Muscle of leg (tissue), 11 donors: ENCODE measurements around the gene TUBE1. TPM values are rescaled to one million over a fixed set of nuclear protein-coding genes. Genes with fewer than 3 reads are reported as not detected.
"Not testable (repeated sequence)": the region's sequence is repeated elsewhere in the genome, so short reads cannot be mapped to it uniquely, and the experiment has no call there.

Experiments used
- DNase-seq: peaks from one replicate; pipeline ENCODE4 v3.0.0; 2013
- H3K27ac ChIP-seq: one replicate; pipeline ENCODE4 v1.5.1; 2013; ENCODE audit warnings: mild to moderate bottlenecking, low read length, control low read depth
- H3K27me3 ChIP-seq: one replicate; pipeline ENCODE4 v1.6.1; 2013; ENCODE audit warnings: low read length; ENCODE audit not compliant: control insufficient read depth, insufficient read depth
- H3K36me3 ChIP-seq: one replicate; pipeline ENCODE4 v1.6.1; 2013; ENCODE audit warnings: low read length; ENCODE audit not compliant: control insufficient read depth, insufficient read depth
- H3K4me1 ChIP-seq: one replicate; pipeline ENCODE4 v1.6.1; 2013; ENCODE audit warnings: low read length; ENCODE audit not compliant: control insufficient read depth, insufficient read depth
- H3K4me3 ChIP-seq: one replicate; pipeline ENCODE4 v1.5.1; 2013; ENCODE audit warnings: low read length, control low read depth
- H3K9me3 ChIP-seq: replicated peaks from 2 replicates; pipeline ENCODE4 v1.6.1; 2013; ENCODE audit warnings: low read depth, low read length; ENCODE audit not compliant: control insufficient read depth
- WGBS: methylation state at CpG from one replicate; pipeline ENCODE4 v1.1.5; 2013; ENCODE audit warnings: missing lambda C conversion rate; ENCODE audit not compliant: insufficient coverage; 5-methylcytosine and 5-hydroxymethylcytosine counted together
- polyA plus RNA-seq, 8 donors: library from polyadenylated mRNA; unstranded; fragments of 120-200 nt; gene quantifications; one replicate each; pipeline versions ENCODE4 v1.2.1 to v1.2.3, GENCODE V29; 2013; ENCODE audit warnings: inconsistent platforms in 1 of 8, low replicate concordance in 1 of 8; ENCODE audit not compliant: insufficient read length in 8 of 8, insufficient read depth in 1 of 8
- total RNA-seq: library from RNA; stranded (reverse); fragments of 120-200 nt; gene quantifications from one replicate; pipeline ENCODE4 v1.2.4, GENCODE V29; 2013

The TUBE1 gene
- total and polyA plus RNA-seq, 9 donors = 12.9 to 26.3 (median 18.7) TPM

DNA sequence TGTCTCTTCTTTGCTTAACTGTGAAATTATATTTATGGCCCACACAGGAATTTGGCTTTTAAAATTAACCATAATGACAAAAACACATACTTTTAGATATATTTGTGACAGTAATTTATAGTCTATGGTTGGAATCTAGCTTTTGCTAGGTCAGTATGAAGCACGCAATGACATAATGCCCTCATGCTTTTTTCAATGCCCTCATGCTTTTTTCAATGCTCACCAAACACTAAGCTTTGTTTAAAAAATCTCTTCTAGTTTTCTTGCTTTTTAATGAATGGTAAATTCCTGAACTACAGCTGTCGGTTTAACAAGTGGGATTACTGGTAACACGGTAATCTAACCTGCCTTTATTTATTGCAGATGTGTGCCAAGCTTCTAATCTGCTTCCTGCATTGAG lies 20.7 kb downstream of the TUBE1 start:
- H3K27me3 ChIP-seq = no peaks in the 10 kb centered on the region
- 17% methylated on average over 1 of the region's 3 CpGs for WGBS
- no peak overlapping the region for H3K4me3 ChIP-seq
- no peak overlapping the region for H3K27ac ChIP-seq
- H3K36me3 ChIP-seq = peaks cover 3% of the 10 kb centered on the region
- H3K9me3 ChIP-seq = no peaks in the 10 kb centered on the region
- no peak for DNase-seq
- no peaks in the 10 kb centered on the region for H3K4me1 ChIP-seq

DNA sequence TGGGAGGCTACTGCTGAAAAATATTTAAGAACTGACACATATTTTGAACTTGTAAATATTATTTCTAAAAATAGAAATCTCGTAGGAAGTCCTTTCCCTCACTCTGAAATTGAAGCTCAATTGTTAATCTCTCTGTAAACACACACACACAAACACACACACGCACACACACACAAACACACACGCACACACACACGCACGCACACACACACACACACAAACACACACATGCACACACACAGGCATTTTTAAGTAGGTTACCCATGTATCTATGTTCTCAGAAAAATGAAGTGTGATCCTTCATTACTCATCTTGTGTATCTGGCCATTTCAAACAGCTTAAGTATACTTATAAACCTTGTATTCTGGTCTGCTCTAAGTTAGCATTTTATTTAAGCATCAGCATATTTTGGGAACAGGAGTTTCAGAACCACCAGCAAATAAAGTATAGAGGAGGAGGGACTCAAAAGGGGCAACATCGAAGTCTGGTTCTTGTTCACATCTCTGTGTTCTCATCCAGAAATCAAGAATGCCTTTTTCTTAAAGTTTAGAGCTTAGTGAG lies 21.8 kb downstream of the TUBE1 start:
- no peaks in the 10 kb centered on the region for H3K4me1 ChIP-seq
- peaks cover 3% of the 10 kb centered on the region for H3K36me3 ChIP-seq
- no CpG with 5 or more reads among the region's 6 CpGs for WGBS
- no peaks in the 10 kb centered on the region for H3K9me3 ChIP-seq
- H3K4me3 ChIP-seq = no peak overlapping the region
- DNase-seq = no peak
- no peaks in the 10 kb centered on the region for H3K27me3 ChIP-seq
- no peak overlapping the region for H3K27ac ChIP-seq

DNA sequence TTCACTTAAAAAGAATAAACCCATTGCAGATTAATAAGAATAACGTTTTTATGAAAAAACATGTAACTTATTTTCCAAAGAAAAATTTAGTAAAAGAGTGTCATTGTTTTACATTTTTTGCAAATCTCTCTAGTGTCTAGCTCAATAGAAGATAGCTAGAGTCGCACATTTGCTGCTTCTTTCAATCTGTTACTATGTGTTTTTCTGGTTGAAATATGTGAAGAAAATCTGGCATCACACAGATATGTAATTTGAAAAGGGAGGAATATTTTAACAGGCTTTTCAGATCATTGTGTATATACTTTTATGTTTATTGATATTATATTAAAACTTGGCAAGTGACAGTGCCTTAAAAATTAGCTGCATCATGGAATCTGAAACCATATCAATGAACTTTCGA lies 24.3 kb downstream of the TUBE1 start:
- Histone ChIP-seq H3K27ac (no peak overlapping the region), H3K36me3 (no peaks in the 10 kb centered on the region), H3K4me1 (no peaks in the 10 kb centered on the region), H3K27me3 (no peaks in the 10 kb centered on the region), H3K4me3 (no peak overlapping the region), H3K9me3 (no peaks in the 10 kb centered on the region)
- DNase-seq = no peak
- WGBS = no CpG with 5 or more reads among the region's 3 CpGs

DNA sequence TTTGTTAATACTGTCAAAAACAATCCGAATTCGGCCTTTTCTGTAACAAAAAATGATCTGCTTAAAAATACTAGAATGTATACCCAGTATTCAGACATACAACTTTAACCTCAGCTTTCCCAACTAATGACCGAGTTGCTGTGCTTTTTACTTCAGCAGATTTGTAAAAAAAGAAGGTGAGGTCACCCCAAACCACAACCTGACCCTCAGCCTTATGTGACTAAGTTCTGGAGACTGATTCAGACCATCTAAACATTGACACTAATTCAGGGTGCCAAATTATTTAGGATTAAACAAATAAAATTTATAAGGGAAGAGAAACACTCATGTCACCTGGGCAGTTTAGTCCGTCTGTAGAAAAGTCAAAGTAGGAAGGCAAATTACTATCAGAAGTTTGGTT lies 25.7 kb downstream of the TUBE1 start:
- DNase-seq = no peak
- WGBS = 88% methylated on average over 1 of the region's 4 CpGs
- Histone ChIP-seq H3K4me1 (no peaks in the 10 kb centered on the region), H3K36me3 (no peaks in the 10 kb centered on the region), H3K27ac (no peak overlapping the region), H3K27me3 (no peaks in the 10 kb centered on the region), H3K9me3 (no peaks in the 10 kb centered on the region), H3K4me3 (no peak overlapping the region)

DNA sequence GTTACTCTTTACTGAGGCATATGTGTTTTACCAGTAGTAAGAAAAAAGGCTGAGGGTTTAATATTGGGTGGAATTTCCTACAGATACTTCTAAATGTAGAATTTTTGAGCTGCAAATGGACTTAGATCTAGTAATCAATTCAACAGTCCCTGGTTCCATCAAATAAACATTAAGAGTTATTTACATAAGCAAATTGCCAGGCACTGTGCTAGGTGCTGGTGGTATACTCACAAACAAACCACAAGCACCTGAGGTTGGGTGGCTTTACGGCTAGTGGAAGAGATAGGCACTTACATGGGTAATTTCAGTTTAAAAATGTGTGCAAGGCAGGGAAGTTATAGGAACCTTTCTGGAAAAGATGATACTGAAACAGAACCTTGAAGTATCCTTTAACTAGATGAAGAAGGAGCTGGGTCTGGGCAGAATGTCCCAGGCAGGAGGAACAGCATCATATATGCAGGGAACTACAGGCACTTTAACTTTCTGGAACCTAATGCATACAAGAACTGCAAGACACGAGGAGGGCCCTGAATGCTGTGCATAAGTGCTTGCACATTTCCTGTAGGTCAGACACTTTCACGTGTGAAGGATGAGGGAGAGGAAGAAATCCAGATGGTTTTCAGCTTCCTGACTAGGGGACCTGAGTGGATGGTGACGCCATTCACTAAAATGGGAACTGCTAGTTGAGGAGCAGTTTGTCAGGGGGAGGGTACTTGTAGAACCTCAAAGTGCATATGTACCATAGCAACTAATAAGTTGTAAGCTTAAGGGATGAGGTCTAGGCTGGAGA lies 28.8 kb downstream of the TUBE1 start:
- Histone ChIP-seq H3K27me3 (no peaks in the 10 kb centered on the region), H3K4me3 (no peak overlapping the region), H3K27ac (no peak overlapping the region), H3K9me3 (no peaks in the 10 kb centered on the region), H3K36me3 (no peaks in the 10 kb centered on the region), H3K4me1 (no peaks in the 10 kb centered on the region)
- 35% methylated on average over 3 of the region's 4 CpGs for WGBS
- no peak for DNase-seq

DNA sequence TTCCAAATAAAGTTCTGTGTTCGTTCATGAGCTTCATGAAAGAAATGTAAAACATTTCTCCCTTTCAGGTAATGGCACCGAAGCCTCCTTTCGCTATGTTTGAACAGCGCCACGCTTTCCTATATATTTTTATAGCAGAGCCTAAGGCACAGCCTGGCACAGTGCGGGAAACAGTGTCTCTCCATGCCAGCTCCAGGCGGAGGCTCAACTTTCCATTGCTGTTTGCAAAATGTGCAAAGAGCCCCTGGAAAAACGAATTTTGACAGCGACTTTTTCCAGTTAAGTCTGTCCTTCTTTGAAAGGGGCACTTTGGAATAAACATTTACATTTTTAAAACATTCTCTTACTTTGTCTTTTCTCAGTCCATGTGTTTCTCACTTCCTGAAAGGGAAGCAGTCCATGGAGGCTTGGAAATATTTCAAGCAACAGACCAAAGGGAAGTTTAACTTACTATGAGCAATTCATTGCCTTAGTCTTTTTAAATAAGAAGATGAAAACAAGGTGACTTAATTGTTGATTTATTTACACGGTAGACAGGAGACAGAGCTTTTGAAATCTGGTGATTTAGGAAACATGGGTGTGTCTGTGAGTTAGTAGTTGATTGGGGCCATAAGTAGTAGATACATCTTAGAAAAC lies 32.6 kb downstream of the TUBE1 start:
- Histone ChIP-seq H3K4me3 (no peak overlapping the region), H3K36me3 (no peaks in the 10 kb centered on the region), H3K27me3 (no peaks in the 10 kb centered on the region), H3K9me3 (no peaks in the 10 kb centered on the region), H3K4me1 (no peaks in the 10 kb centered on the region), H3K27ac (no peak overlapping the region)
- 75% methylated on average over 9 of the region's 10 CpGs for WGBS
- peak; percentile 57 for DNase-seq

DNA sequence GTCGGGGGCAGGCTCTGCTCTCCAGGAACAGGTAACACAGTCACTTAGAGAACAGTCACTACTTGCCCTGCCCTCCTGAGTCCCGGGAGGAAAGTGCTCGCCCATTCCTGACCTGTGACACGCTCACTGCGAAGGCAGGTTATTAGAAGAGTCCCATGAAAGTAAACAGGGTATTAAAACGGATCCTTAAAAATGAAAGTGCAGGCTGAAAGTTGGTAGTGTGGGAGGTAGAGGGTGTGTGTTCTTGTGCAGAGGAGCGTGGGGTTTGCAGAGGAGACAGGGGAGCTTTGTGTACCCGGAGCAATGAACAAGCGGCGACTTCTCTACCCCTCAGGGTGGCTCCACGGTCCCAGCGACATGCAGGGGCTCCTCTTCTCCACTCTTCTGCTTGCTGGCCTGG lies 33.3 kb downstream of the TUBE1 start, which contains the start of gene CCN6:
Gene CCN6, plus strand, starts transcription at position 104 of the 400 bp plus-strand sequence. Its CDS starts 254 bp downstream, at position 358.
- Histone ChIP-seq H3K36me3 (no peaks in the 10 kb centered on the region), H3K4me1 (no peaks in the 10 kb centered on the region), H3K4me3 (no peak within 1 kb of the TSS), H3K9me3 (no peaks in the 10 kb centered on the region), H3K27ac (no peak within 1 kb of the TSS), H3K27me3 (no peaks in the 10 kb centered on the region)
- 89% methylated on average over 8 of the region's 12 CpGs for WGBS
- DNase-seq = no peak

DNA sequence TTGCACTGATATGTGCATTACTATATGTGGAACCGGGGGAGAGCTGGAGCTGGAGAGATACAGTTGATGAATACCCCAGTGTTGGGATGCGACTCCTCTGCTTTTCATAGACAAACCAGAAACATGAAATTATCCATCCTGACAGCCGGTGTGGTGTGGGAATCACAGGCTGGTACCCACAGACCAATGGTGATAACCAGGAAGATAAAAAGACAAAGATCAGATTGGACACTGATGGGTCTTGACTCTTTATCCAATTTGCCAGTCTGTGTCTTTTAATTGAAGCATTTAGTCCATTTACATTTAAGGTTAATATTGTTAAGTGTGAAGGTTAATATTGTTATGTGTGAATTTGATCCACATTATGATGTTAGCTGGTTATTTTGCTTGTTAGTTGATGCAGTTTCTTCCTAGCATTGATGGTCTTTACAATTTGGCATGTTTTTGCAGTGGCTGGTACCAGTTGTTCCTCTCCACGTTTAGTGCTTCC lies 36.0 kb downstream of the TUBE1 start:
- H3K4me1 ChIP-seq, H3K4me3 ChIP-seq, H3K36me3 ChIP-seq, H3K9me3 ChIP-seq, H3K27me3 ChIP-seq, H3K27ac ChIP-seq, DNase-seq: not testable (repeated sequence)
- WGBS = 100% methylated on average over 1 of the region's 4 CpGs

DNA sequence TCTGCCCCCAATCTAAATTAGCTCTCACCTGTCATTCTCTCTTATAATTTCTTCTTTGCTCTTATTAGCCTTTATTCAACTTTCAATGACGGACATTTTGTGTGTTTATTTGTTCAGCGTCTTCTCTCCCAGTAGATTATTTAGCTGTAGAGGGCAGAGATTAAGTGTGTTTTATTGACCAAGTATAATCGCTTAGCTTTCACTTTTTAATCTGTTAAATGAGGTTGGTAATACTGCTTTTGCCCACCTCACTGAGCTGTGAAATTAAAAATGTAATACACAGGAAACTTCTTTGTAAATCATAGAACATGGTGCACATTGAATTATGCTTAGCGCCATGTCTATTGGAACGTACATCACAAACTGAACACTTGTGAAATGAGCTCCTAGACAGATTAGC lies 36.9 kb downstream of the TUBE1 start:
- DNase-seq = no peak
- no peak overlapping the region for H3K4me3 ChIP-seq
- WGBS = no CpG with 5 or more reads among the region's 5 CpGs
- no peaks in the 10 kb centered on the region for H3K36me3 ChIP-seq
- no peaks in the 10 kb centered on the region for H3K9me3 ChIP-seq
- H3K4me1 ChIP-seq = no peaks in the 10 kb centered on the region
- H3K27me3 ChIP-seq = no peaks in the 10 kb centered on the region
- H3K27ac ChIP-seq = no peak overlapping the region

DNA sequence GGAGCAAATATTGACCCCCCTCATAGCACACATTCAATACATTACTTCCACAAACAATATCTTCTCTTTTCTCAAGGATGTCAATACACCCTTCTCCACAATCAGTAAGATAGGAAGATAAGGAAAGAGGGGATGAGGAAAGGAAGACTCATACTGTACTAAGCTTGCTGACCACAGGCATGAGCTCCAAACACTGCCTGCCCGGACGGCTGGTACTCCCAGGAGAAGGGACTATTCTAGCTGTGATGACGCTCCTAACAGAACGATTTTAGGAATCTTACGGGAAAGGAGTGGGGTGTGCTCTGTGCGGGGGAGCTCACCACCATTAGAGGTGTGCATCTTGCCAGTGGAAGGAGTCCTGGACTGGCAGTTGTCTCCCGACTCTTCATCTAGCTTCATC lies 37.3 kb downstream of the TUBE1 start:
- H3K4me3 ChIP-seq = no peak overlapping the region
- no peaks in the 10 kb centered on the region for H3K4me1 ChIP-seq
- H3K36me3 ChIP-seq = no peaks in the 10 kb centered on the region
- no peaks in the 10 kb centered on the region for H3K9me3 ChIP-seq
- no peaks in the 10 kb centered on the region for H3K27me3 ChIP-seq
- DNase-seq = no peak
- no peak overlapping the region for H3K27ac ChIP-seq
- WGBS = 70% methylated on average over 2 of the region's 7 CpGs
